Thyroid gland (tissue), 4 donors: Measurements from ENCODE around the gene RCN2. TPM values are rescaled to one million over a fixed set of nuclear protein-coding genes. Genes with fewer than 3 reads are reported as not detected.

Experiments
- DNase-seq, 2 donors: peaks; one replicate each; pipeline ENCODE4 v3.0.0-alpha.2; 2019
- H3K27ac ChIP-seq, 3 donors: fragments of 200-600 bp; sonication (generic); 1 replicate in 2 of 3; 2 replicates in 1 of 3; pipeline ENCODE4 v1.5.1; 2016 to 2019; ENCODE audit warnings: mild to moderate bottlenecking in 1 of 3, moderate library complexity in 1 of 3
- H3K27me3 ChIP-seq: fragments of 200-600 bp; sonication (generic); one replicate; pipeline ENCODE4 v1.5.1; 2019
- H3K36me3 ChIP-seq, 2 donors: fragments of 200-600 bp; sonication (generic); one replicate each; pipeline ENCODE4 v1.5.1; 2016 to 2019
- H3K4me1 ChIP-seq, 2 donors: fragments of 200-600 bp; sonication (generic); one replicate each; pipeline ENCODE4 v1.5.1; 2017 to 2019
- H3K4me3 ChIP-seq, 3 donors: fragments of 200-600 bp; sonication (generic); replicated peaks in 1 of 3; 1 replicate in 2 of 3; 2 replicates in 1 of 3; pipeline ENCODE4 v1.5.1; 2016; ENCODE audit warnings: mild to moderate bottlenecking in 1 of 3
- H3K9me3 ChIP-seq: fragments of 200-600 bp; sonication (generic); one replicate; pipeline ENCODE4 v1.5.1; 2017
- CTCF ChIP-seq, 6 experiments: fragments of 200-600 bp in 3 of 6; fragments of 450-650 bp in 3 of 6; sonication (generic) in 3 of 6; IDR thresholded peaks; one replicate each; pipeline ENCODE4 v1.5.1; 2016 to 2019; ENCODE audit warnings: antibody characterized with exemption in 6 of 6, mild to moderate bottlenecking in 2 of 6, inconsistent platforms in 1 of 6, moderate library complexity in 1 of 6
- POLR2A ChIP-seq, 2 donors: fragments of 450-650 bp; IDR thresholded peaks; one replicate each; pipeline ENCODE4 v1.6.1; 2017; ENCODE audit warnings: antibody characterized with exemption in 2 of 2, mild to moderate bottlenecking in 2 of 2, moderate library complexity in 1 of 2
- WGBS, 2 donors: methylation state at CpG; one replicate each; pipeline ENCODE4 v1.1.5; 2017; 5-methylcytosine and 5-hydroxymethylcytosine counted together
- intact Hi-C: fragments of 100-400 bp; cut with DNase I; formaldehyde crosslinking; loops from one replicate; pipeline ENCODE4 v1.15.1; 2023
- total RNA-seq, 4 donors: library from RNA; depleted of rRNA; stranded (reverse); fragments of >200 nt; gene quantifications; one replicate each; pipeline ENCODE4 v1.2.3, GENCODE V29; 2016

Gene RCN2
- total RNA-seq, 4 donors from 2014 or later: 44.8 to 64.8 (median 53.4) TPM

GRCh38 chr15:76972389-76973361 lies 41.1 kb downstream of the RCN2 start:
- Histone ChIP-seq H3K9me3 (no peaks in the 10 kb centered on the region), H3K4me3 (no peak overlapping the region), H3K36me3 (no peaks in the 10 kb centered on the region), H3K4me1 (no peaks in the 10 kb centered on the region), H3K27ac (no peak overlapping the region), H3K27me3 (no peaks in the 10 kb centered on the region)
- WGBS, 2 donors: 65 to 72% methylated on average over 19 to 21 of the region's 21 CpGs
- no peak for TF ChIP-seq POLR2A (IDR thresholded peaks at IDR 0.05)
- no peak for DNase-seq
- intact Hi-C loops: no loop called here

GRCh38 chr15:76973362-76973743 lies 41.8 kb downstream of the RCN2 start:
- WGBS, 2 donors: 22 to 33% methylated on average over 4 of the region's 4 CpGs
- H3K4me1 ChIP-seq: no peaks in the 10 kb centered on the region
- no peak overlapping the region for H3K4me3 ChIP-seq
- no peak overlapping the region for H3K27ac ChIP-seq
- no peak for DNase-seq
- peak in 1 of 6 experiments; percentile 34 for TF ChIP-seq CTCF (IDR thresholded peaks at IDR 0.05)
- TF ChIP-seq POLR2A (IDR thresholded peaks at IDR 0.05): no peak
- no peaks in the 10 kb centered on the region for H3K27me3 ChIP-seq
- H3K36me3 ChIP-seq: no peaks in the 10 kb centered on the region
- H3K9me3 ChIP-seq: no peaks in the 10 kb centered on the region
- intact Hi-C loops: no loop called here

- TF ChIP-seq POLR2A (IDR thresholded peaks at IDR 0.05) (no peak), CTCF (IDR thresholded peaks at IDR 0.05) (no peak)
- Histone ChIP-seq H3K36me3 (no peaks in the 10 kb centered on the region), H3K27ac (no peak overlapping the region), H3K4me1 (no peaks in the 10 kb centered on the region), H3K4me3 (no peak overlapping the region), H3K27me3 (no peaks in the 10 kb centered on the region), H3K9me3 (no peaks in the 10 kb centered on the region)
- WGBS, 2 donors: 88 to 89% methylated on average over 2 of the region's 2 CpGs
- intact Hi-C loops: no loop called here
- no peak for DNase-seq
Observed at GRCh38 chr15:76973906-76974305, 42.4 kb downstream of the RCN2 start.

- Histone ChIP-seq H3K36me3 (no peaks in the 10 kb centered on the region), H3K4me3 (no peak overlapping the region), H3K4me1 (no peaks in the 10 kb centered on the region), H3K27ac (no peak overlapping the region), H3K9me3 (no peaks in the 10 kb centered on the region), H3K27me3 (no peaks in the 10 kb centered on the region)
- intact Hi-C loops: no loop called here
- TF ChIP-seq CTCF (IDR thresholded peaks at IDR 0.05): no peak
- TF ChIP-seq POLR2A (IDR thresholded peaks at IDR 0.05): no peak
- DNase-seq: no peak
- 78 to 84% methylated on average over 4 of the region's 4 CpGs for WGBS, 2 donors
Observed at GRCh38 chr15:76974456-76975036, 43.0 kb downstream of the RCN2 start.

- 83 to 100% methylated on average over 1 of the region's 1 CpG for WGBS, 2 donors
- intact Hi-C loops: no loop called here
Observed at GRCh38 chr15:76976141-76976540, 44.6 kb downstream of the RCN2 start.

More at GRCh38 chr15:76976141-76976540, 44.6 kb downstream of the RCN2 start:
- Histone ChIP-seq H3K27ac (no peak overlapping the region), H3K27me3 (no peaks in the 10 kb centered on the region), H3K36me3 (no peaks in the 10 kb centered on the region), H3K4me3 (no peak overlapping the region), H3K4me1 (no peaks in the 10 kb centered on the region), H3K9me3 (no peaks in the 10 kb centered on the region)
- TF ChIP-seq CTCF (IDR thresholded peaks at IDR 0.05) (no peak), POLR2A (IDR thresholded peaks at IDR 0.05) (no peak)
- DNase-seq: no peak
